Immature natural killer cell (primary cell): ENCODE results near the gene MTG2. TPM values are rescaled to one million over a fixed set of nuclear protein-coding genes. Genes with fewer than 3 reads are reported as not detected.
A peak's percentile ranks its signal among the peaks of the same experiment; 100 is the strongest.

Experiments
- DNase-seq, 3 donors: peaks; one replicate each; pipeline ENCODE4 v3.0.0; 2022; ENCODE audit warnings: mixed read lengths in 1 of 3
- H3K27ac Mint-ChIP-seq, 6 donors: one replicate each; pipeline ENCODE4 v1.8.0; 2020; ENCODE audit warnings: mixed read lengths in 6 of 6, mild to moderate bottlenecking in 5 of 6, inconsistent platforms in 4 of 6, moderate library complexity in 3 of 6
- H3K27me3 Mint-ChIP-seq, 3 donors: one replicate each; pipeline ENCODE4 v1.8.0; 2020 to 2021; ENCODE audit warnings: low read depth in 3 of 3, mild to moderate bottlenecking in 3 of 3, mixed read lengths in 3 of 3, moderate library complexity in 3 of 3, inconsistent platforms in 1 of 3
- H3K36me3 Mint-ChIP-seq, 3 donors: one replicate each; pipeline ENCODE4 v1.8.0; 2020; ENCODE audit warnings: mixed read lengths in 3 of 3, inconsistent platforms in 2 of 3, mild to moderate bottlenecking in 2 of 3
- H3K4me1 Mint-ChIP-seq, 2 donors: one replicate each; pipeline ENCODE4 v1.8.0; 2020; ENCODE audit warnings: inconsistent platforms in 2 of 2, mild to moderate bottlenecking in 2 of 2, mixed read lengths in 2 of 2, moderate library complexity in 1 of 2
- H3K4me3 Mint-ChIP-seq, 5 donors: one replicate each; pipeline ENCODE4 v1.8.0; 2020; ENCODE audit warnings: mild to moderate bottlenecking in 5 of 5, mixed read lengths in 5 of 5, inconsistent platforms in 3 of 5, moderate library complexity in 3 of 5
- H3K9me3 Mint-ChIP-seq, 6 donors: one replicate each; pipeline ENCODE4 v1.8.0; 2020; ENCODE audit warnings: mild to moderate bottlenecking in 6 of 6, mixed read lengths in 6 of 6, inconsistent platforms in 4 of 6, moderate library complexity in 3 of 6
- polyA plus RNA-seq, 3 donors: library from polyadenylated mRNA; unstranded; fragments of 300-500 nt; fragmentation: Illumina TruSeq; gene quantifications; one replicate each; pipeline ENCODE4 v1.2.3, GENCODE V29; 2021

Gene MTG2
- polyA plus RNA-seq, 3 donors from 2014 or later, result 14.5 to 19.6 (median 15.3) TPM

DNA sequence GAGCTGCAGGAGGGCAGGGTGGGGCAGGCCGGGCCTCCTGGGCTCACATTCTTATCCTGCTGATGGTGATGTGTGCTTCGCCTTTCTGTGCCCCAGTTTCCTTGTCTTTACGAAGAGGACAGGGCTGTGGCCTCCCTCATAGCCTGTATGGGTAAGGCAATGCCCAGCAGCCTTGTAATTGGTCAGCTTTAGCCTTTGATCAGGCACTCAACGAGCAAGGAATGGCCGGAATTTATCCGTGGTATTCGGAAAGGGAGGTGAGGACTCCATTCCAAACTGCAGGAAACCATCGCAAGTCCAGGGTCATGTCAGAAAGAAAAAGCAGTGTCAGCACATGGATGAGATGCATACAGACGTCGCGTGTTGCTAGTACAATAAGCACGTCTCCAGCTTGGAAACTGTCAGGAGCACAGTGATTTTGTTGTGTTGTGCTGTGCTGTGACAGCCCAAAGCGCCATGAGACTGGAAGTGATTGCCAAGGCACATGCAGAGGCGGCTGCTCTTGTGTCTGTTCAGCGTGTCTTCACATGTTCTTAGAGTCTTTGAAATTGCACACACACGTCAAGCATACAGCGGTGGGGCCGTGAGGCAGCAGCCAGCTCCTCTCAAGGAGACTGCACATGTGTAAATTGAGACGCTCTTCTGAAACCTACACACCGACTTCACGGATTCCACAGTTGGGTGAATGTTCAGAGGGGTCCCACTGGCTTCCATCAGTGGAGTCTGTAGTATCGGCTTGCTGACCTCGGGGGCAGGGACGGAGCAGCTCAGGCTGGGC, 33.1 kb upstream of the MTG2 start:
- no peak overlapping the region for H3K4me3 Mint-ChIP-seq
- peaks cover 12 to 18% (median 14%) of the 10 kb centered on the region in 3 donors for H3K36me3 Mint-ChIP-seq
- peaks cover 0 to 1% (median 0%) of the 10 kb centered on the region in 6 donors for H3K9me3 Mint-ChIP-seq
- peaks cover 15 to 17% of the 10 kb centered on the region in 2 donors for H3K4me1 Mint-ChIP-seq
- H3K27ac Mint-ChIP-seq, result peak overlapping the region in 1 of 6 donors; percentile 27
- peaks cover 0 to 14% (median 9%) of the 10 kb centered on the region in 3 donors for H3K27me3 Mint-ChIP-seq
- no peak for DNase-seq

- H3K27ac Mint-ChIP-seq, result peak overlapping the region in 1 of 6 donors; percentile 27
- peaks cover 10 to 12% of the 10 kb centered on the region in 2 donors for H3K4me1 Mint-ChIP-seq
- H3K9me3 Mint-ChIP-seq, result peaks cover 0 to 1% (median 0%) of the 10 kb centered on the region in 6 donors
- no peak for DNase-seq
- H3K36me3 Mint-ChIP-seq, result peaks cover 14 to 20% (median 16%) of the 10 kb centered on the region in 3 donors
- no peak overlapping the region for H3K4me3 Mint-ChIP-seq
- peaks cover 0 to 14% (median 9%) of the 10 kb centered on the region in 3 donors for H3K27me3 Mint-ChIP-seq
These were observed 32.6 kb upstream of the MTG2 start for GRCh38 chr20:62150310-62150575.

DNA sequence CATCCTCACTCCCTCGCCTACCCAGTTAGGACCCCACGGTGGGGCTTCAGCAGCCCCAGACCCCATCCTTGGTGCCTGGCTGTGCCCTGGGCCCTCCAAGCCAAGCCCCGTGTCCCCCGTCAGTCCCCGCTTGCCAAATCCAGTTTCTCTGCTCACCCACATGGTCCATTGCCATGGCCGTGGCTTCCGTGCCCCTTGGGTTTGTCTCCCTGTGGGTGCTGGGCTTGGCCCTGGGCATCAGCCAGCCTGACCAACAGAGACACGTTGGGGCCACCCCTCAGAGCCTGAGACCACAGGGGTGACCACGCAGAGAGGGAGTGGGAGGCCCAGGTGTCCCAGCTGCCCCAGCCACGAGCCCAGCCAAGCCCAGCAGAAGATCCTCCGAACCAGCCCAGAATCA, 31.6 kb upstream of the MTG2 start:
- no peak overlapping the region for H3K27ac Mint-ChIP-seq
- peaks cover 14 to 23% (median 16%) of the 10 kb centered on the region in 3 donors for H3K36me3 Mint-ChIP-seq
- peaks cover 0 to 11% (median 7%) of the 10 kb centered on the region in 3 donors for H3K27me3 Mint-ChIP-seq
- H3K4me1 Mint-ChIP-seq, result peaks cover under 1 to 7% of the 10 kb centered on the region in 2 donors
- DNase-seq, result no peak
- peaks cover 0 to 1% (median 0%) of the 10 kb centered on the region in 6 donors for H3K9me3 Mint-ChIP-seq
- H3K4me3 Mint-ChIP-seq, result no peak overlapping the region

DNA sequence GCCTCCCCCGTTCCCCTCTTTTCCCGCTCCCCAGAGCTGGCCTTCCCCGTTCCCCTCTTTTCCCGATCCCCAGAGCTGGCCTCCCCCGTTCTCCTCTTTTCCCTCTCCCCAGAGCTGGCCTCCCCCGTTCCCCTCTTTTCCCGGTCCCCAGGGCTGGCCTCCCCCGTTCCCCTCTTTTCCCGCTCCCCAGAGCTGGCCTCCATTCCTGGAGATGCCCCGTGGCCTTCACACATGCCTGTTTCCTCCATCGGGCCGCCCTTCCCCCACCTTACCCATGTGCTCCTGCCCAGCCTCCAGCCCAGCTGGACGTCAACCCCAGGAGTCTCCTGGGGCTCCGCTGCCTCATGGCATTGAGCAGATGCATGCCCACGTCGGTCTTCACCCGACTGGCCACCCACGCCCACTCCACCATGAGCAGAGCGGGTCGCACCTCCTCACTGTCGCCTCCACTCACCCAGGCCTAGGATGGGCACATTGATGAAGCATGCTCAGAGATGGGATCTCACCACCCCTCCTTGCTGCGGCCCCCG, 30.9 kb upstream of the MTG2 start:
- Mint-ChIP-seq H3K27ac (no peak overlapping the region), H3K27me3 (peaks cover 0 to 10% (median 7%) of the 10 kb centered on the region in 3 donors), H3K9me3 (peaks cover 0 to 1% (median 0%) of the 10 kb centered on the region in 6 donors), H3K4me1 (peaks cover 0 to 9% of the 10 kb centered on the region in 2 donors), H3K36me3 (peaks cover 14 to 23% (median 16%) of the 10 kb centered on the region in 3 donors), H3K4me3 (no peak overlapping the region)
- DNase-seq, result no peak

- Mint-ChIP-seq H3K27me3 (peaks cover 2 to 15% (median 2%) of the 10 kb centered on the region in 3 donors), H3K36me3 (peaks cover 14 to 23% (median 16%) of the 10 kb centered on the region in 3 donors), H3K4me3 (no peak overlapping the region), H3K27ac (no peak overlapping the region), H3K9me3 (no peaks in the 10 kb centered on the region), H3K4me1 (peaks cover 6 to 7% of the 10 kb centered on the region in 2 donors)
- no peak for DNase-seq
These were observed 27.2 kb upstream of the MTG2 start for GRCh38 chr20:62155428-62156253.

GRCh38 chr20:62156254-62156556, 26.6 kb upstream of the MTG2 start:
- DNase-seq, result no peak
- no peak overlapping the region for H3K27ac Mint-ChIP-seq
- peaks cover 6 to 7% of the 10 kb centered on the region in 2 donors for H3K4me1 Mint-ChIP-seq
- no peaks in the 10 kb centered on the region for H3K9me3 Mint-ChIP-seq
- H3K27me3 Mint-ChIP-seq, result peaks cover 2 to 16% (median 2%) of the 10 kb centered on the region in 3 donors
- no peak overlapping the region for H3K4me3 Mint-ChIP-seq
- H3K36me3 Mint-ChIP-seq, result peaks cover 14 to 23% (median 16%) of the 10 kb centered on the region in 3 donors

- peaks cover 6 to 7% of the 10 kb centered on the region in 2 donors for H3K4me1 Mint-ChIP-seq
- no peak overlapping the region for H3K4me3 Mint-ChIP-seq
- peak; percentile 73 to 76 (median 75) for DNase-seq
- H3K9me3 Mint-ChIP-seq, result no peaks in the 10 kb centered on the region
- H3K36me3 Mint-ChIP-seq, result peaks cover 14 to 23% (median 16%) of the 10 kb centered on the region in 3 donors
- no peak overlapping the region for H3K27ac Mint-ChIP-seq
- peaks cover 2 to 16% (median 2%) of the 10 kb centered on the region in 3 donors for H3K27me3 Mint-ChIP-seq
These were observed 26.0 kb upstream of the MTG2 start for GRCh38 chr20:62156592-62157386.

GRCh38 chr20:62157387-62158087, 25.3 kb upstream of the MTG2 start:
- H3K27ac Mint-ChIP-seq, result no peak overlapping the region
- peaks cover 13 to 23% (median 16%) of the 10 kb centered on the region in 3 donors for H3K36me3 Mint-ChIP-seq
- H3K9me3 Mint-ChIP-seq, result no peaks in the 10 kb centered on the region
- peaks cover 3 to 7% of the 10 kb centered on the region in 2 donors for H3K4me1 Mint-ChIP-seq
- peaks cover 2 to 16% (median 2%) of the 10 kb centered on the region in 3 donors for H3K27me3 Mint-ChIP-seq
- H3K4me3 Mint-ChIP-seq, result no peak overlapping the region
- no peak for DNase-seq

- Mint-ChIP-seq H3K27me3 (peaks cover 2 to 11% (median 2%) of the 10 kb centered on the region in 3 donors), H3K4me3 (no peak overlapping the region), H3K9me3 (no peaks in the 10 kb centered on the region), H3K4me1 (peaks cover 3 to 7% of the 10 kb centered on the region in 2 donors), H3K27ac (no peak overlapping the region), H3K36me3 (peaks cover 8 to 18% (median 12%) of the 10 kb centered on the region in 3 donors)
- no peak for DNase-seq
These were observed 24.8 kb upstream of the MTG2 start for GRCh38 chr20:62158088-62158400.

GRCh38 chr20:62158541-62158940, 24.3 kb upstream of the MTG2 start:
- DNase-seq, result no peak
- Mint-ChIP-seq H3K4me1 (peaks cover 3 to 7% of the 10 kb centered on the region in 2 donors), H3K4me3 (no peak overlapping the region), H3K9me3 (no peaks in the 10 kb centered on the region), H3K36me3 (peaks cover 5 to 16% (median 10%) of the 10 kb centered on the region in 3 donors), H3K27ac (no peak overlapping the region), H3K27me3 (peaks cover under 1 to 10% (median 2%) of the 10 kb centered on the region in 3 donors)

DNA sequence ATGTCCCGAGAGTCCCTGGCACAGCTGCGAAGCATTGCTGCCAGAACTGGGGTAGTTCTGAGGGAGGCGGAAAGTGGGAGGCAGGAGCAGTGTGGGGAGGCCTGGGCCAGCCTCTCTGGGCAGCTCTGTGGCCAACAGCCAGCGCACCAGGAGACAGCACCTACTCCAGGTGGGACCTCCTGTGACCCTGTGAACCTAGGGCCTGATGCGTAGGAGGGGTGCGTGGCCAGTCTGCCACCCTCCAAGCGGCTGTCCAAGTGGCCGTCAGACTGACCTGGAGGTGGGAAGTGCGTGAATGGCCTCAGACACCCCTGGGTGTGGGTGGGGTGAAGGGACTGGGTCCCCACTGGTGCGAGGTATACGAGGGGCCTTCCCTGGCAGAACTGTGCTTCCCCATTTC, 23.8 kb upstream of the MTG2 start:
- Mint-ChIP-seq H3K36me3 (peaks cover 4 to 14% (median 5%) of the 10 kb centered on the region in 3 donors), H3K27ac (no peak overlapping the region), H3K27me3 (peaks cover 0 to 10% (median 2%) of the 10 kb centered on the region in 3 donors), H3K4me1 (peaks cover 3 to 7% of the 10 kb centered on the region in 2 donors), H3K4me3 (no peak overlapping the region), H3K9me3 (no peaks in the 10 kb centered on the region)
- DNase-seq, result no peak

DNA sequence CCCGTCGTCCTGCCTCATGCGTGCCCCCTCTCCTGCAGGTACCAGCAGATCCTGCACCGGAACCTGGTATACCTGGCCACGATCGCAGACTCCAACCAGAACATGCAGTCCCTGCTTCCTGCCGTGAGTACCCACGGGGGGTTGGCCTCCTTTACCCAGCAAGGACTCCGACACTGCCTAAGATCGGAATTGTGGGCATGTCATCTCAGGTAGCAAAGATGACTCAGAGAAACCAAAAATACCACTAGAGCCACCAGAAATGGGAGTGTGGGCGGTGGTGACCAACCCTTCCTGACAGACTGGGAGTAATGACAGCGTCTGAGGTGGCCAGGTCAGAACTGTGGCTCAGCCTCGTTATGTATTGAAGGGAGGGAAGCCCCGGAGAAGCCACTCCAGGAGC, 23.0 kb upstream of the MTG2 start:
- H3K9me3 Mint-ChIP-seq, result no peaks in the 10 kb centered on the region
- H3K36me3 Mint-ChIP-seq, result peaks cover under 1 to 7% (median under 1%) of the 10 kb centered on the region in 3 donors
- peaks cover 0 to 8% (median 3%) of the 10 kb centered on the region in 3 donors for H3K27me3 Mint-ChIP-seq
- no peak overlapping the region for H3K4me3 Mint-ChIP-seq
- DNase-seq, result peak in 1 of 3 donors; percentile 38
- peak overlapping the region in 1 of 6 donors; percentile 40 for H3K27ac Mint-ChIP-seq
- H3K4me1 Mint-ChIP-seq, result peaks cover 3 to 7% of the 10 kb centered on the region in 2 donors

GRCh38 chr20:62160253-62160652, 22.6 kb upstream of the MTG2 start:
- no peak overlapping the region for H3K4me3 Mint-ChIP-seq
- H3K9me3 Mint-ChIP-seq, result no peaks in the 10 kb centered on the region
- no peak overlapping the region for H3K27ac Mint-ChIP-seq
- H3K36me3 Mint-ChIP-seq, result peaks cover 0 to 8% (median 0%) of the 10 kb centered on the region in 3 donors
- H3K27me3 Mint-ChIP-seq, result peaks cover 0 to 8% (median 3%) of the 10 kb centered on the region in 3 donors
- no peak for DNase-seq
- H3K4me1 Mint-ChIP-seq, result peaks cover 3 to 7% of the 10 kb centered on the region in 2 donors
